ENCODE measurements around the gene ECSIT. TPM values are rescaled to one million over a fixed set of nuclear protein-coding genes. Genes with fewer than 3 reads are reported as not detected.
"Not testable (repeated sequence)": the region's sequence is repeated elsewhere in the genome, so short reads cannot be mapped to it uniquely, and the experiment has no call there.

The ECSIT gene
- total RNA-seq, 1 donor from 2014 or later = 42.1 TPM

DNA sequence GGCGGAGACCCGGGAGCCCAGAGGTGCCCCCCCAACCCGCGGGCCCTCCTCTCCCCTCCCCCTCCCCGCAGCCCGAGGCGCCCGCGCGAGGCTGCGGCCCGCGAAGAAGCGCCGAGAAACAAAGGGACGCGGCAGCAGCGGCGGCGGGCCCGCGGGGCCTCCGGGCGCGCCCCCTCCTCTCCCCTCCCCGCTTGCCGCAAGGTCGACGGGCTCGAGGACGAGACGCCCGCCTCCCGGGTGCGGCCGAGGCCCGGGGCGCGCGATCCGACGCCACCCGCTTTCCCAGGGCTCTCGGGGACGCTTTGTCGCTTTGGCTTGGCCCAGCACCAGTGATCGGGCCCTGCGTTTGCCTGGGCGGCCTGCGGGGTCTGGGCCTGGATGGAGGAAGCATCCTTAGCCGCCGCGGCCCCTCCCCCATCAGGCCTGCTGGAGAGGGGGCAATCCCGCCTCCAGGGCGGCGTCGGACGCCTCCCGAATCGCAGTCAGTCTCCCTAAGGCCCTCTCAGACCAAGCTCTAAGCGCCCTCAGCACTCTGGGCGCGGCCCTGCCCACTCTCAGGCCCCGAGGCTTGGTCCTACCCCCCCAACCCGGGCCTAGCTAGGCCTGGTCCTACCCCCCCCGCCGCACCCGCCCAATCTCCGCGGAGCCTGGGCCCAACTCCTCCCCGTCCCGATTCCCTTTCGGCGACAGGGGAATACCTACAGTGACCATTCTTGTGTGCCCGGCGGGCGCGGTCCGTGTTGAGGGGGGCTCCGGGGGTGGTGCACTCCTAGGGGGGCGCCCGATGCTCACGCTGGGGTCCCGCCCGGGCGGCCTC, 48.8 kb downstream of the ECSIT start:
- no peak overlapping the region for H3K27ac Mint-ChIP-seq
- TF ChIP-seq, protein P1, sequence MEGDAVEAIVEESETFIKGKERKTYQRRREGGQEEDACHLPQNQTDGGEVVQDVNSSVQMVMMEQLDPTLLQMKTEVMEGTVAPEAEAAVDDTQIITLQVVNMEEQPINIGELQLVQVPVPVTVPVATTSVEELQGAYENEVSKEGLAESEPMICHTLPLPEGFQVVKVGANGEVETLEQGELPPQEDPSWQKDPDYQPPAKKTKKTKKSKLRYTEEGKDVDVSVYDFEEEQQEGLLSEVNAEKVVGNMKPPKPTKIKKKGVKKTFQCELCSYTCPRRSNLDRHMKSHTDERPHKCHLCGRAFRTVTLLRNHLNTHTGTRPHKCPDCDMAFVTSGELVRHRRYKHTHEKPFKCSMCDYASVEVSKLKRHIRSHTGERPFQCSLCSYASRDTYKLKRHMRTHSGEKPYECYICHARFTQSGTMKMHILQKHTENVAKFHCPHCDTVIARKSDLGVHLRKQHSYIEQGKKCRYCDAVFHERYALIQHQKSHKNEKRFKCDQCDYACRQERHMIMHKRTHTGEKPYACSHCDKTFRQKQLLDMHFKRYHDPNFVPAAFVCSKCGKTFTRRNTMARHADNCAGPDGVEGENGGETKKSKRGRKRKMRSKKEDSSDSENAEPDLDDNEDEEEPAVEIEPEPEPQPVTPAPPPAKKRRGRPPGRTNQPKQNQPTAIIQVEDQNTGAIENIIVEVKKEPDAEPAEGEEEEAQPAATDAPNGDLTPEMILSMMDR (conservative IDR thresholded peaks at IDR 0.05) = no peak
- no peak overlapping the region for H3K4me3 Mint-ChIP-seq
- peaks cover 55% of the 10 kb centered on the region for H3K27me3 Mint-ChIP-seq
- peaks cover 4% of the 10 kb centered on the region for H3K4me1 Mint-ChIP-seq (ENCODE audit: unreplicated experiment)
- no peak for DNase-seq (ENCODE audit: extremely low spot score, unreplicated experiment)
- peaks cover 2% of the 10 kb centered on the region for H3K36me3 Mint-ChIP-seq
- no peaks in the 10 kb centered on the region for H3K9me3 Mint-ChIP-seq

DNA sequence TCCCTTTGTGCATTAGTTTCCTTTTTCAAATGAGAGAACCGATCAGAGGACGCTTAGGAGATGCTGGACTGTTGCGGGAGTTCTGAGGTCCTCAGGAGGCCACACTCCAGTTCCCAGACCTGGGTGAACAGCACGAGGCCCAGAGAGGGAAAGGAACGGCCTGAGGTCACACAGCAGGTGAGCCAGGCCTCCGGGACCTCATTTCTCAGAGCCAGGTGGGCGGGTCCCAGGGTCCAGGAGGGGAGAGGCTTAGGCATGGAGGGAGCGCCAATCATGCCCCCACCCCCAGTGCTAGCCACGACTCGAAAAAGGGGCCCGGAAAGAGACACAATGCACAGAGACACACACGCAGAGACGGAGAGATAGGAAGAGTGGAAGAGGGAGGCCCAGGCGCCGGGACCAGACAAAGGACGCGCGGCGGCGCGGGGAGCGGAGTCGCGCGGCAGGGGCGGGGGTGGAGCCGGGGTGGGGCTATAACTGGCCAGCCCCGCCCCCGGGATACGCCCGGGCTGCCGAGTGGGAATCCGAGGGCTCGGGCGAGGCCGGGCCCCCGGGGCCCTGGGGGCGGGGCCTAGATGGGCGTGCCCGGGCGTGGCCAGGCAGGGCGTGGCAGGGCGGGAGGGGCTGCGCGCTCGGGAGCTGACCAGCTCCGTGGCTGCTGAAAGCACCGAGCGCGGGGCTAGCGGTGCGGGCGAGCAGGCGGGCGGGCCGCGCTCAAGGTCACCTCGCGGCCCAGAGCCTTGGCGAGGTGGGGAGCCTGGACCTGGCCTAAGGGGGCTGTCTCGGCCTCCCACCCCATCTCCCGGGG, 49.6 kb downstream of the ECSIT start:
- no peak for DNase-seq (ENCODE audit: extremely low spot score, unreplicated experiment)
- Mint-ChIP-seq H3K27ac (no peak overlapping the region), H3K36me3 (no peaks in the 10 kb centered on the region), H3K4me3 (peak overlapping the region; percentile 57), H3K4me1 (ENCODE audit: unreplicated experiment) (peaks cover 4% of the 10 kb centered on the region), H3K9me3 (no peaks in the 10 kb centered on the region), H3K27me3 (peaks cover 55% of the 10 kb centered on the region)
- TF ChIP-seq, protein P1 (conservative IDR thresholded peaks at IDR 0.05) = no peak

DNA sequence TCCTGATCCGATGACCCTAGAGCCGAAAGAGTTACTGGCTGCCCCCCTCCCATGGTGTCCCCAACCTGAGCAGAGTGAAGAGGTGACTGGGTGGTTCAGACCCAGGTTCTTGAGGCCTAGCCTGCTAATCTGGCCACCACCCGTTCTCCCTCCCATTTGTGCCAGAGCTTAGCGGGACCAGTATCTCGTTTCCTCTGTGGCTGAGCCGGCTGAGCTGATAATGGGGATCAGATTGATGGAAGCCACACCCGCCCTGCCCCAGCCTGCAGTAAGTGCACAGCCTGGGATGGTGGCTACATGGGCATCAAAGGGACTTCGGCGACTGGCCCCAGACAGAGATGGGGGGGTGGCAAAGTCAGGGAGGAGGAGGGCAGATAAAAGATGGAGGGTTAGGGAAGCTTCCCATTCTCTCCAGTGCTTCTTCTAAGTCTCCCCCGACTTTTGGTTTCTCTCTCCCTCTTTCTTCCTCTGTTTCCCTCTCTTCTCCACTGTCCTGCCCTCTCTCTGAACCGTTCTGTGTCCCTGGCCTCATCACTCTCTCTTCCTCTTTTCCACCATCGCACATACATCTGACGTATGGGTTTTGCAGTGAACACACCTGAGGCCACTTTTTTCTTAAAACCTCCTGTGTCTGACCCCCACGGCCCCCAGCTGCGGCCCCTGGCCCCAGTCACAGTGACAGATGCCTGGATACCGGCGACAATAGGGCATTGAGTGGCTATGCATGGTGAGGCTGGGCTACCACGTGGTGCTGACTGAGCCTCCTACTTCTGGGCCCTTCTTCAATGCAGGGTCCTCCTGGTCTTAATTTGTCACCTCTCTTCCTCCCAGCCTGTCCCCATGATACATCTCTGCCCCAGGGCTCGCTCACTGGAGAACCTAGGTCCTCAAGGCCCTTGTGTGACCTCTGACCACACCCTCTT, 50.5 kb downstream of the ECSIT start:
- TF ChIP-seq, protein P1 (conservative IDR thresholded peaks at IDR 0.05) = no peak
- H3K27me3 Mint-ChIP-seq = peaks cover 55% of the 10 kb centered on the region
- H3K27ac Mint-ChIP-seq = no peak overlapping the region
- peaks cover 4% of the 10 kb centered on the region for H3K4me1 Mint-ChIP-seq (ENCODE audit: unreplicated experiment)
- no peak overlapping the region for H3K4me3 Mint-ChIP-seq
- no peaks in the 10 kb centered on the region for H3K36me3 Mint-ChIP-seq
- DNase-seq (ENCODE audit: extremely low spot score, unreplicated experiment) = no peak
- H3K9me3 Mint-ChIP-seq = no peaks in the 10 kb centered on the region

DNA sequence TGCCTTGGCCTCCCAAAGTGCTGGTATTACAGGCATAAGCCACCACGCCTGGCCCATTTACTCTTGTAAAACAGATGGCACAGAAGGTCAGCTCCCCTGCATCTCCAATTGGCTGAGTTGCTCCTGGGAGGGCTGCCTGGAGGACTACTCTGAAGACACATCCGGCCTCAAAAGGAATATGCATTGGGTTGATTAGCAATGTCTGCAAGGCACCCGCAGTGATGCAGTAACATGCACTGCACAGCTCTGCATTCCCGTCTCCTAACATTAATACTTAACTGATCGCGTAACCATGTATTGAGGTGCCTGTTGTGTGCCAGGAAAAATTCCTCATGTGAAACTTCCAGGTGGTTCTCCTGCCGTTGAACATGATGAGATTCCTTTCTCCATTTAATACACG, 53.1 kb downstream of the ECSIT start:
- H3K36me3 Mint-ChIP-seq = no peaks in the 10 kb centered on the region
- H3K9me3 Mint-ChIP-seq = no peaks in the 10 kb centered on the region
- no peak overlapping the region for H3K27ac Mint-ChIP-seq
- TF ChIP-seq, protein P1 (conservative IDR thresholded peaks at IDR 0.05) = no peak
- no peaks in the 10 kb centered on the region for H3K4me1 Mint-ChIP-seq (ENCODE audit: unreplicated experiment)
- H3K4me3 Mint-ChIP-seq = no peak overlapping the region
- H3K27me3 Mint-ChIP-seq = peaks cover 39% of the 10 kb centered on the region
- DNase-seq (ENCODE audit: extremely low spot score, unreplicated experiment) = no peak

DNA sequence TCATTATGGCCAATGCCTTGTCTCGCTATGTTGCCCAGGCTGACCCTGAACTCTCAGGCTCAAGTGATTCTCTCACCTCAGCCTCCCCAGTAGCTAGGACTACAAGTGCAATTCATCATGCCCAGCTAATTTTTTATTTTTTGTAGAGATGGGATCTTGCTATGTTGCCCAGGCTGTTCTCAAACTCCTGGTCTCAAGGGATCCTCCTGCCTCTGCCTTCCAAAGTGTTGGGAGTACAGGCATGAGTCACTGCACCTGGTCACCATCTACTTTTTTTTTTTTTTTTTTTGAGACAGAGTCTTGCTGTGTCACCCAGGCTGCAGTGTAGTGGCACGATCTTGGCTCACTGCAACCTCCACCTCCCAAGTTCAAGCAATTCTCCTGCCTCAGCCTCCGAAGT, 53.6 kb downstream of the ECSIT start:
- not testable (repeated sequence) for DNase-seq (ENCODE audit: extremely low spot score, unreplicated experiment); H3K9me3 Mint-ChIP-seq; H3K36me3 Mint-ChIP-seq; H3K4me3 Mint-ChIP-seq; H3K27ac Mint-ChIP-seq; H3K4me1 Mint-ChIP-seq (ENCODE audit: unreplicated experiment)
- peaks cover 39% of the 10 kb centered on the region for H3K27me3 Mint-ChIP-seq
